Measurements from ENCODE around the gene SLC2A8.
A peak's percentile ranks its signal among the peaks of the same experiment; 100 is the strongest.

SLC2A8 gene

DNA sequence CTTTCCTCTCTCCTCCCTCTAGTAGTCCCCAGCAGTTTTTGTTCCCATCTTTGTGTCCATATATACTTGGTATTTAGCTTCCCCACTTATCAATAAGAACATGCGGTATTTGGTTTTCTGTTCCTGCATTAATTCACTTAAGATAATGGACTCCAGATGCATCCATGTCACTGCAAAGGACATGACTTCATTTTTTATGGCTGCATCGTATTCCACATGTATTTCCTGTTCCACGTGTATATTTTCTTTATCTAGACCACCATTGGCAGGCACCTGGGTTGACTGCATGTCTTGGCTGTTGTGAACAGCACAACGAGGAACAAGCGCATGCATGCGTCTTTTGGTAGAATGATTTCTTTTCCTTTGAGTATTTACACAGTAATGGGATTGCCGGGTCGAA, 33.4 kb downstream of the SLC2A8 start:
- DNase-seq (ENCODE audit: low read depth): no peak

DNA sequence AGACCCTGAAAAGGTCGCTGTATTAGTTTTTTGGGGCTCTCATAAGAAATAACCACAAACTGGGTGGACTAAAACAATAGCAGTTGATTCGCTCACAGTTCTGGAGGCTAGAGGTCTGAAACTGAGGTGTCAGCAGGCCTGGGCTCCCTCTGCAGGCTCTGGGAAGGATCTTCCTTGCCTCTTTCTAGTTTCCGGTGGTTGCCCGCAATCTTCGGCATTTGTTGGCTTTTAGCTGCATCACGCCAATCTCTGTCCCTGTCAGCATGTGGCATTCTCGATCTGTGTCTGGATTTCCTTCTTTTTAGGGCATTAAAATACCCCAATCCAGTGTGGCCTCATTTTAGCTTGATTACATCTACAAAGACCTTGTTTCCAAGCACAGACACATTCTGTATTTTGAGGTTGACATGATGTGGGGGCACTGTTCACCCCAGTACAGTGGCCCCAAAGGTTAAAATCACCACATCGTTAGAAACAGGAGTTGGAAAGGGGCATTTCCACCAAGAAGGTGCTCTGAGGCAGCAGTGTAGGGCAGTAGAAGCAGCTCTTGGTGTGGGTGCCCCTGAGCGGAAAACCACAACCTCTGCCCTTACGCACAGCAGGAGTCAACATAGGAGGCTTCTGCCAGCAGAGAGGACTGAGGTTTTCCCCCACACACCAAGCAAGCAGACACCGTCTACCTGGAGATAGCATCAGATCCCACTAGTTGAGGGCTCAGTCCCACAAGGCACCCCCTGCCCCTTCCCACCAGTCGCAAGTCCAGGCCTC, 40.7 kb downstream of the SLC2A8 start:
- DNase-seq (ENCODE audit: low read depth): no peak

DNA sequence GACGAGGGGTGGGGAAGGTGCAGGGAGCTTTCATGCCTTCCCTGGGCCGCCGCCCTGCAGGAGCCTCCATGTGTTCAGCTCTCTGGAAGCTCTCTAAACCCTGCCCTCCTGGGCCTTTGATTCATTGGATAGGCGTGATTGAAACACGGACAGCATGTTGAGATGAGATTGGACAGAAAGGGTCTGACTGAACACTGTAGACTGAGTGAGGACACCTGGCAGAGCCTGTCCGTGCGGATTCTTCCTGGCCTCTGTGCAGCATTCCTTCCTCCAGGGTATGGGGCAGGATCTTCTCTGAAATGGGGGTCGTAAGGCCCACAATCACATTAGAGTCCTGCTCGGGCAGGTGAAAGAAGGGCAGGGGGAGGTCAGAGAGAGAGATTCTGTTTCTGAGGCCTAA, 41.4 kb downstream of the SLC2A8 start:
- no peak for DNase-seq (ENCODE audit: low read depth)

DNA sequence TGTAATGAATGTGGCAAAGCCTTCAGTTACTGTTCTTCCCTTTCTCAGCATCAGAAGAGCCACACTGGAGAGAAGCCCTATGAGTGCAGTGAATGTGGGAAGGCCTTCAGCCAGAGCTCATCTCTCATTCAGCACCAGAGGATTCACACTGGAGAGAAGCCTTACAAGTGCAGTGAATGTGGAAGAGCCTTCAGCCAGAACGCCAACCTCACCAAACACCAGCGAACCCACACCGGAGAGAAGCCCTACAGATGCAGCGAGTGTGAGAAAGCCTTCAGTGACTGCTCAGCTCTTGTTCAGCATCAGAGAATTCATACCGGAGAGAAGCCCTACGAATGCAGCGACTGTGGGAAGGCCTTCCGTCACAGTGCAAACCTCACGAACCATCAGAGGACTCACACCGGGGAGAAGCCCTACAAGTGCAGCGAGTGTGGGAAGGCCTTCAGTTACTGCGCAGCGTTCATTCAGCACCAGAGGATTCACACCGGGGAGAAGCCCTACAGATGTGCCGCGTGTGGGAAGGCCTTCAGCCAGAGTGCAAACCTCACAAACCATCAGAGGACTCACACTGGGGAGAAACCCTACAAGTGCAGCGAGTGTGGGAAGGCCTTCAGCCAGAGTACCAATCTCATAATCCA, 47.4 kb downstream of the SLC2A8 start:
- DNase-seq (ENCODE audit: low read depth): no peak

DNA sequence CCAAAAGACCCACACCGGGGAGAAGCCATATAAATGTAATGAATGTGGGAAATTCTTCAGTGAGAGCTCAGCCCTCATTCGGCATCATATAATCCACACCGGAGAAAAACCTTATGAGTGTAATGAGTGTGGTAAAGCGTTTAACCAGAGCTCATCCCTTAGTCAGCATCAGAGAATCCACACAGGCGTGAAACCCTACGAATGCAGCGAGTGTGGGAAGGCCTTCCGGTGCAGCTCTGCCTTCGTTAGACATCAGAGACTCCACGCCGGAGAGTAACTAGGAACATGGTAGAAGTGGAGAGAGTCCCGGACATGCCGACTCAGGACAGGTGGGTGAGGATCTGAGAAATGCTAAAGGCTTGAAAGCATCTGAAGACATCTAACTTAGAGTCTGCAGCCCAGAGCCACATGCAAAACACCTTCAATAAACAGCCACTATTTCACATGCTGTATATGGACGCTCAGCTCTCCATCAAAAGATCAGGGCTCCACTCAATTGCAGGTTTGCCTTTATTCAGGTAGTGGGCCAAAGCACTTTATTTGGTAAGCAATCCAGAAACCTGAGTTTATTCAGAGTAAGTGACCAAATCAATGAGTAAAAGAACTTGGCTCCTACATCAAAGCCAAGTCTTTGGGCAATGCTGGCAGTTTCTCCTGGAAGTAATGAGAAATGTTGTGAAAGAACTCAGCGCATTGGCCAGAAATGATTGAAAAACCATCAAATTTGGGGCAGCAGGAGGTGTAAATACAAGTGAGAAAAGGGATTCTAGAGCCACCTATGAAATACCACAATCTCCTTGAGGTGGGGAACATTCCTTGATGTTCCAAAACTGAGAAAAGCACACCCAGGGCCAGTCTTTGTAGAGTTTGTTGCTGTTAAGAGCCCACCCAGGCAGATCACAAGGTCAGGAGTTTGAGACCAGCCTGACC, 48.2 kb downstream of the SLC2A8 start:
- DNase-seq (ENCODE audit: low read depth): no peak

GRCh38 chr9:127445851-127446712, 49.1 kb downstream of the SLC2A8 start:
- no peak for DNase-seq (ENCODE audit: low read depth)

GRCh38 chr9:127446713-127447415, 49.9 kb downstream of the SLC2A8 start:
- DNase-seq (ENCODE audit: low read depth): no peak

DNA sequence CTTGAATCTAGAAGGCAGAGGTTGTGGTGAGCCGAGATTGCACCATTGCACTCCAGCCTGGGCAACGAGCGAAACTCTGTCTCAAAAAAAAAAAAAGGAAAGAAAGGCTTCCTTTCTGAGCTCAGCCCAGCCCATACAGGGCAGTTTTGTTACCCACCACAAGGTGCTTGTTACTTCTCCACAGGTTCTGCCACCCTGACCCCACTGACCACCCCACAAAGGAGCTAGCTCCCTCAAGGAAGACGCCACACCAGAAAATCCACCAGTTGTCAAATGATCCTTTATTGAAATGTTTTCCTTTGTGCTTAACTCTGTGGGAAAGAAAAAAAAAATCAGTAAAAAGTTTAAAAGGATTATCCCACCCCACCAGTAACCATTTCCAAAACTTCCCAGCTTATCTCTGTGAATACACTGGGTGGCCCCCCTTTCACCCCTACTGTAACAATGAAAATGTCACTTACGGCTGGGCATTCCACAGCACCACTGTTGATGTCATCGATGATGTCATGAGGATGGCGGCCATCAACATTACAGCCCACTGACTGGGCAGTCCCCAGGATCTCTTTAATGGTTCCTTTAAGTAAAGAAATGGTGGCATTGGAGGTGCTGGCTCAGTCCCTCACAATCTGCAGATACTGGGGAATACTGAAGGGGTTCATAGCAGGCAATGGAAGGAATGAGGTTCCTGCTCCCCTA, 50.6 kb downstream of the SLC2A8 start:
- no peak for DNase-seq (ENCODE audit: low read depth)

GRCh38 chr9:127448112-127448805, 51.3 kb downstream of the SLC2A8 start:
- no peak for DNase-seq (ENCODE audit: low read depth)

DNA sequence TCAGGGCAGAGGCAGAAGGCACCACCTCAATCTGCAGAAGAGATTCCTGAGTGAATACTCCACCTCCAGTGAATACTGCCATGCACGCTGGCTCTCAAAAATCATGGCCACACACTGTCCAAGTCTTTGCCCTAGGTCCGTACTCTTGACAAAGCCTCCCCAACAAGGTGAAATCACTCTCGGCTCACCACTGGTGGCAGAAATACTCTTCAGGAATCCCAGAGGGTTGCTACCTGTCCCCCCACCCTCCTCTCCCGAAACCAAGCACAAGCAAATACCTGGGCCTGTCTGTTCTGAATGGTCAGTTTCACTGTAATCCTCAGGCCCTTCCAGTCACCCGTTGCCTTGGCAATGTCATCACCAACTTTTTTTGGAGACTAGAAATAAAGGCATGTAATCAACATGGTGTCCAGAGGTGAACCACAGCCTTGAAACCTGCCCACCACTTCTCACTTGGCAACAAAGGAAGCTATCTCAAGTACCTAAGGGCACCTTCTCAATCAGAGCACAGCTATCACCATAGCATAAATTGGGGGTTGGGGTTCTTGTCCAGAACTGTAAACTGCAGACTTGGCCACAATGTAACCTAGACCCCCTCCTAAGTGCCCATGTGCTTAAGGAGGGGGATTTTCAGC, 52.5 kb downstream of the SLC2A8 start:
- no peak for DNase-seq (ENCODE audit: low read depth)

DNA sequence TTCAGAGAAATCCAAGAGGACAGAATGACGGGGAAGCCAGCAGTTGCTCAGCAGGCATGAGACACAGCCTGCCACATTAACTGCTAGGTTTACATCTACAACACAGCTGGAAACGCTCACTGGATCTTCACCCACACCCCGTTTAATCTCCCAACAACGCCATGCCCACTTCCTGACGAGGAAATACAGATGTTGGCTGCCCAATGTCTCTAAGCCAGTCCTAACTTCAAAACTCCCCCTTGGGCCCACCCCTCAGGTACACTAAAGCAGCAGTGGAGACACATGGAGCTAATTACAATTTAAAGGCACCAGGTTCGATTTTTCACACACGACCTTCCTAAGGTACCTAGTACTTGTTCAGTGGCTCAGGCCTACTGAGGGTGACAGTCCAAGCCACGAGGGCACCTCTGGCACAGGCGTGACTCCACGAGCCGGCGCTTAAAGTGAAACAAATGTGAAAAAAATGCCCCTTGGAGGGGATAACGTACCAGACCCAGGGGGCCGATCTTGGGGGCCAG, 53.3 kb downstream of the SLC2A8 start:
- DNase-seq (ENCODE audit: low read depth): no peak

GRCh38 chr9:127450830-127451607, 54.0 kb downstream of the SLC2A8 start, which contains the start of the genes LRSAM1 and RPL12:
LRSAM1 (plus strand) TSS chr9:127451510; CDS start chr9:127454528, 3,018 bp downstream.
RPL12 (minus strand) TSS chr9:127451406; CDS start chr9:127451317, 89 bp downstream.
- DNase-seq (ENCODE audit: low read depth): peak; percentile 98

GRCh38 chr9:127451608-127451857, 54.6 kb downstream of the SLC2A8 start:
- no peak for DNase-seq (ENCODE audit: low read depth)

GRCh38 chr9:127451858-127452656, 55.1 kb downstream of the SLC2A8 start:
- DNase-seq (ENCODE audit: low read depth): no peak

GRCh38 chr9:127452691-127453090, 55.7 kb downstream of the SLC2A8 start:
- no peak for DNase-seq (ENCODE audit: low read depth)

DNA sequence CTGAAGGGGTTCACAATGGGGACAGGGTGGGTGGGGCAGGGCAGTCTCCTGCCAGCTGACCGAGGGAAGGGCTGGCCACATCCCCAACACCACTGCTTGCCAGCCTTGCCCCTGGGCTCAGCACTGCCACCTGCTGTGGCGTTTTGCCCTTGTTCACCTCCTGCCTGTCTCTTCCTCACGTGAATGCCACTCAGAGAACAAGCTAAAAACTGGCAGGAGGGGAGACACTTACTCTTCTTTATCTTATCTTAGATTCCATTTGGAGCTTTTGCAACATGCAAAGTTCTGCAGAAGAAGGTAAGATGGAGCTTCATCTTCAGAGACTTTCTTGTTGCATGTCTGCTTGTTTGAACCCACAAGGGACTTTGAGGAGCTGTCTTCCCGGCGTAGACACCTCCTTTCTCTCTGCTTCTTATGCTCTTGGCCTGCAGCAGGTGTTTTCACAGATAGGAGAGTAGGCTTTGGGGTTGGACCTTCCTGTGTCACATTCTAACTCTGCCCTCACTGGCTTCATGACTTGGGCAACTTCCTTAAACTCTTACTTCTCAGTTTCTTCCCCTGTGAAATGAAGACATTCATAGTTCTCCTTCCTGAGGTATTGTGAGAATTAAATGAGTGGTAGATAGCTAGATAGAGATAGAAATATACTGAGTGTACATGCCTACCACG, 58.5 kb downstream of the SLC2A8 start:
- no peak for DNase-seq (ENCODE audit: low read depth)
